GM18499 (cell line): ENCODE measurements around the gene OLAH.
"Not testable (repeated sequence)": the region's sequence is repeated elsewhere in the genome, so short reads cannot be mapped to it uniquely, and the experiment has no call there.

Experiments used
- ATAC-seq: cut with Tn5 transposase; IDR thresholded peaks from one replicate; pipeline ENCODE4 v1.9.1; 2021; ENCODE audit warnings: moderate number of reproducible peaks; ENCODE audit not compliant: insufficient read depth, unreplicated experiment

The OLAH gene

DNA sequence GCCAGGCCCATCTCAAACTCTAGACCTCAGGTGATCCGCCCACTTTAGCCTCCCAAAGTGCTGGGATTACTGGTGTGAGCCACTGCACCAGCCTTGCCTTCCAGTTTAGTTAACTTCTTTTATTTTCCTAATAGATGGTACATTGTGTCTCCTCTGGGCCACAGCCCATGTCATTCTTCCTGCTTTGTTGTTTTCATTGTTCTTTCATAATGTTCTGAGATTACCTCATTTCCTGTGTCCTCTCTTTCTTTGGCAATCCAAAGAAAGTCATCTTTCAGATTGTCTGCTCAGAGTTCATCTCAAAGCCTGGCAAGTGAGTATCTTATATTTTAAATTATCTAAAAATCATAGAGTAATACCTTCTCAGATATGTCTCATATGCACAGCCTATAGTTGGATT lies at the start of gene OLAH:
TSS of gene OLAH (plus strand) at position 270 of the 400 bp plus-strand sequence. CDS start 3,346 bp downstream, outside the sequence.
- ATAC-seq = no peak

DNA sequence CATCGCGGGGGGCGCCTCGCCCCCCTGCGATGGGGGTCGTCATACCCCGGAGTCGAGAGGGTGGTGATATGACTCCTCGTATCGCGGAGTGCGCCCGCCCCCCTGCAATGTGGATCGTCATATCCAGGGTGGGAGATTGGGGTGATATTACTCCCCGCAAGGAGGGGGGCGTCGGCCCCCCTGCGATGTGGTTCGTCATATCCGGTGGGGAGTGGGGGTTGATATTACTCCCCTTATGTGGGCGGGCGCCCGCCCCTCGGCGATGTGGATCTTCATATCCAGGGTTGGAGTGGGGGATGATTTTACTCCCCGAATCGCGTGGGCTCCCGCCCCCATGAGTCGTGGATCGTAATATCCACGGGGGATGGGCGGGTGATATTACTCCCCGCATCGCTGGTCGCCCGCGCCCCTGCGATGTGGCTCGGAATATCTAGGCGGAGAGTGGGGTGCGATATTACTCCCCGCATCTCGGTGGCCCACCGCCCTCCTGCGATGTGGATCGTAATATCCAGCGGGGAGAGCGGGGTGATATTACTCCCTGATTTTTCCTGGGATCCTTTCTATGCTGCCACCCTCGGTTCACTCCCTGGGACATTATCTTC lies 47.7 kb upstream of the OLAH start:
- no peak for ATAC-seq

GRCh38 chr10:15013530-15013929 lies 30.2 kb upstream of the OLAH start:
- ATAC-seq = not testable (repeated sequence)

GRCh38 chr10:15015451-15015850 lies 28.3 kb upstream of the OLAH start:
- ATAC-seq = no peak

DNA sequence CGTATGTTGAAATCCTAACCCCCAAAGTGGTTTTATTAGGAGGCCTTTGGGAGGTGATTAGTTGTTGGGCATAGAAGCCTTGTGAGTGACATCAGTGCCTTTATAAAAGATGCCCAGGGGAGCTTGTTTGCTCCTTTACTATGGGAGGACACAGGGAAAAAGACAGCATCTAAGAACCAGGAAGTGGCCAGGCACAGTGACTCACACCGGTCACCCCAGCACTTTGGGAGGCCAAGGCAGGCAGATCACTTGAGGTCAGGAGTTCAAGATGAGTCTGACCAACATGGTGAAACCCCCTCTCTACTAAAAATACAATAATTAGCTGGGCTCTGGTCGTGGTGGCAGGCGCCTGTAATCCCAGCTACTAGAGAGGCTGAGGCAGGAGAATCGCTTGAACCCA lies 22.8 kb upstream of the OLAH start:
- ATAC-seq = not testable (repeated sequence)

GRCh38 chr10:15023079-15023478 lies 20.7 kb upstream of the OLAH start:
- ATAC-seq = not testable (repeated sequence)

GRCh38 chr10:15024017-15025004 lies 19.4 kb upstream of the OLAH start:
- not testable (repeated sequence) for ATAC-seq

DNA sequence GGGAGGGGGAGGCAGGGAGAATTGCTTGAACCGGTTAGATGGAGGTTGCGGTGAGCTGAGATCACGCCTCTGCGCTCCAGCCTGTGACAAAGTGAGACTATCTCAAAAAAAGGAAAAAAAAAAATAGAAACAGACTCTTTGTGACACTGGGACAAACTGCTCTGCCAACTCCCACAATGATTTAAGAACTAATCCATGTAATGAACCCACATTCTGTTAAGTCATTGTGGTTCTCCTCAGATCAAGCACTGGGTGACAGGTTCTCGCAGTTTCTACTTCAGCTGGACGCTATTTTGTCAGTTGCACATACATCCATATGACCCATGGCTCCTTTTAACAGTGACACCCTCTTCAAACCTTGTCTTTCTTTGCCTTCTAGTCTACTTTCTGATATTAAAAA lies 18.7 kb upstream of the OLAH start:
- ATAC-seq = not testable (repeated sequence)

- ATAC-seq = no peak
These were observed 16.0 kb upstream of the OLAH start for GRCh38 chr10:15027741-15028140.

DNA sequence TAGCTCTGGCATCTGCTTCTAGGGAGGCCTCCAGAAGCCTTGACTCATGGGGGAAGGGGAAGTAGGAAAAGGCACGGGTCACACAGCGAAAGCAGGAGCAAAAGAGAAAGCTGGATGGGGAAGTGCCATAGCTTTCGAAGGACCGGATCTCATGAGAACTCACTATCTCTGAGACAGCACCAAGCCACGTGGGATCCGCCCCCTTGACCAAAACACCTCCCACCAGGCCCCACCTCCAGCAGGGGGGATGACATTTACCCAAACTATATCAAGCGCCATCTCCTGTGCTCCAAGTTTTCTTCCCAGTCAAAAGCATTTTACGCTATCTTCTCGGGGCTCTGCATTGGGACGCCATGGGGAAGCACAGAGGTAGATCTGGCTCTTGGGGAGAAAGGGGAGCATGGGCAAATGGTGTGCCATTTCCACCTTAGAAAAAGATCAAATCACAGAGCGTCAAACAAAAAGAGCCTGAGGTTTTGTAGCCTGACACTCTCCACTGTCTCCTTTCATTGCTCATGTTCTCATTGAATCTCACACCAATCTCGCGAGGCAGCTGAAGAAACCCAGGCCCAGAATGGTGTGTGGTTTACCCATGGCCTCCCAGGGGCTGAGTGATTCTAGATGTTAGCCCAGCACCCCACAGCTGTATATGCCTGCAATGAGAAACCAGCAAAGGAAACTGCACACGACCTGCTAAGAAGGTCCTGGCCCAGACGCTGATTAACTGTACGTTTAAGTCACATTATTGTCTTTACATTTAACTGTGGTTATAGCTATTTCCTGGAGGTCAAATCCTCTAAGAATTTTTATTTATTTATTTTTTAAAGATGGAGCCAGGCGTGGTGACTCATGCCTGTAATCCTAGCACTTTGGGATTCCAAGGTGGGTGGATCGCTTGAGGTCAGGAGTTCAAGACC lies 8.1 kb upstream of the OLAH start:
- no peak for ATAC-seq

GRCh38 chr10:15037691-15038090 lies 6.1 kb upstream of the OLAH start:
- ATAC-seq = no peak

DNA sequence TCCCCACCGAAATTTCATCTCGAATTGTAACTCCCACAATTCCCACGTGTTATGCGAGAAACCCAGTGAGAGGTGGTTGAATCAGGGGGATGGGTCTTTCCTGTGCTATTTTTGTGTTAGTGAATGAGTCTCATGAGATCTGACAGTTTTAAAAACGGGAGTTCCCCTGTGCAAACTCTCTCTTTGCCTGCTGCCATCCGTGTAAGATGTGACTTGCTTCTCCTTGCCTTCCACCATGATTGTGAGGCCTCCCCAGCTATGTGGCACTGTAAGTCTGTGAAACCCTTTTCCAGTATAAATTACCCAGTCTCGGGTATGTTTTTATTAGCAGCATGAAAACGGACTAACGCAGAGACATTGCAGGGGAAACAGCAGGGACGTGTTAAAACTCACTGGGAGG lies 5.3 kb upstream of the OLAH start:
- ATAC-seq = no peak

GRCh38 chr10:15045380-15045779 lies 1.6 kb downstream of the OLAH start:
- ATAC-seq = no peak

DNA sequence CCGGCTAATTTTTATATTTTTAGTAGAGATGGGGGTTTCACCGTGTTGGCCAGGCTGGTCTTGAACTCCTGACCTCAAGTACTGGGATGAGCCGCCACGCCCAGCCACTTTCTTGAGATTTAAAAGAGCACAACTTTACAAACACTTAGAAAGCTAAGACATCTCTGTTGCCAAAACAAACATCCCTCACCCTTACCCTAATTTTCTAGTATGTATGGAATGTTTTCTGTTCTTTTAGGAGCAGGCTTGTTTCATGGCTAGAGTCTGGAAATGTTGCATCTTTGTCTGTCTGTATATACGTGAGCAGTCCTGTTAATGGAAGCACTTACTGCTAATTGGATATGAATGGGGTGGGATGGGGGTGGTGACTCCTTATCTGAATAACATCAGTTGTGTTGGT lies 2.9 kb downstream of the OLAH start:
- ATAC-seq = no peak

DNA sequence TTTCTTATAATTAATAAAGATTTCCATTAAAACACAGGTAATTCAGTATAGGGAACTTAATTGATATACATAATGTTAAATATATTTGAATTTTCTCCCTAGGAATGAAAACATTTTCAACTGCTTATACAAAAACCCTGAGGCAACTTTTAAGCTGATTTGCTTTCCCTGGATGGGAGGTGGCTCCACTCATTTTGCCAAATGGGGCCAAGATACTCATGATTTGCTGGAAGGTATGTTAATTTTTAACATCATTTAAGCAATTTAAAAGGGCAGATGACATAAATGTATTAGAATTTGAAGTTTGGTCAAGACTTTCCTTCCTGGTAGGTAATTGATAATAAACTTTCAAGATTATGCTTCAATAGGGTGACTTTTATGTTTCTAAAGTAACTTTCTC lies 5.8 kb downstream of the OLAH start:
- ATAC-seq = no peak

- no peak for ATAC-seq
These were observed 8.4 kb downstream of the OLAH start for GRCh38 chr10:15052121-15052520.

GRCh38 chr10:15053061-15053460 lies 9.3 kb downstream of the OLAH start:
- ATAC-seq = no peak

DNA sequence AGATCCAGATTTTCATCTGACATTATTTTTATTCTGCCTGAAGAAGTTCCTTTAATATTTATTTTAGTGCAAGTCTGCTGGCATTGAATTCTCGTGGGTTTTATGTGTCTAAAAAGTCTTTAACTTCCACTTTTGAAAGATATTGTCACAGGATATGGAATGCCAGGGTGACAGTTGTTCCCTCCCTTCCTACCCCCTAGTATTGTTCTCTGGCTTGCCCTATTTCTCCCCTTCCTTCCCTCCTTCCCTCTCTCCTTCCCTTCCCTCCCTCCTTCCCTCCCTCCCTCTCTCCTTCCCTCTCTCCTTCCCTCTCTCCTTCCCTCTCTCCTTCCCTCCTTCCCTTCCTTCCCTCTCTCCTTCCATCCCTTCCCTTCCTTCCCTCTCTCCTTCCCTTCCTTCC lies 14.9 kb downstream of the OLAH start:
- no peak for ATAC-seq

- ATAC-seq = no peak
These were observed 16.2 kb downstream of the OLAH start for GRCh38 chr10:15059914-15060313.

- no peak for ATAC-seq
These were observed 16.9 kb downstream of the OLAH start for GRCh38 chr10:15060638-15061037.

DNA sequence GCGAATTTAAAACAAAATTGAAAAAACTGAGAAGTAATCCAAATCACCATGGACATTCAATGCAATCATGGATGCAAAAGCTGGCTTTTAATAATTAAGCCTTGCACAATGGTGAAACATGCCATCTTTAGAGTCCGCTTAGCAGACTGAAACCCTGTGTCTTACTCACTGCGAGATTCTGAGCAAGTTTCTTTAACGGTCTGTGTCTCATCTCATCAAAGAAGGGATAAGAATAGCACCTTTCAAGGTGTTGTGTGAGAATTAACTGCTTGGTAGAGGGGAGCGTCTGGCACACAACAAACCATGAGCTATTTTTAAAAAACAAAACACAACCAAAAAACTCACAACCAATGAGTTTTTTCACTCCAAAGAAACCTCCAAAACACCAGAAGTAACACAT lies 23.4 kb downstream of the OLAH start:
- ATAC-seq = no peak
